ENCODE data around the gene PLAU. TPM values are rescaled to one million over a fixed set of nuclear protein-coding genes. Genes with fewer than 3 reads are reported as not detected.
"Not testable (repeated sequence)": the region's sequence is repeated elsewhere in the genome, so short reads cannot be mapped to it uniquely, and the experiment has no call there.

PLAU gene
- total RNA-seq, 1 donor from 2014 or later, result 54.8 TPM

DNA sequence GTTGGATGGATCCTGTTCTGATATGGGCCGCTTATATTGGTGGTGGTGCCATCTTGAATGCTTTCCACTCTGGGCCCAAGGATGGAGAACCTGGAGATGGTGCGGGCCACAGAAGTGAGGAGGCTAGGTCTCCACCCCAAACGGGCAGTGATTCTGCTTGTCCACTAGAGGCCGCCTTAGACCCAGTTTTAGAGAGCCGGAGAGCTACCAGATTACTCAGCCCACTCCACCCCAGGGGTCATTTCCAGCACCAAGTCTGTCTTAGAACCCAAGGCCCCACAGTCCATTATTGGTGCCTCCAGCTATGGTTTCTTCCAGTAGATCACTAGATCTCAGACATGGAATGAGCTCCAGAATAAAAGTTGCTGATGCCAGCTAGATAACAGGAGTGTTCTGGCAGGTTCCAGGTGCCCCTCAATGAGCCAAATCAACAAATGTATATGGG lies 24.8 kb upstream of the PLAU start:
- Mint-ChIP-seq H3K9me3 (ENCODE audit: low read depth) (no peaks in the 10 kb centered on the region), H3K27me3 (ENCODE audit: low read depth) (no peaks in the 10 kb centered on the region), H3K4me1 (ENCODE audit: low read depth) (peaks cover 50% of the 10 kb centered on the region)

DNA sequence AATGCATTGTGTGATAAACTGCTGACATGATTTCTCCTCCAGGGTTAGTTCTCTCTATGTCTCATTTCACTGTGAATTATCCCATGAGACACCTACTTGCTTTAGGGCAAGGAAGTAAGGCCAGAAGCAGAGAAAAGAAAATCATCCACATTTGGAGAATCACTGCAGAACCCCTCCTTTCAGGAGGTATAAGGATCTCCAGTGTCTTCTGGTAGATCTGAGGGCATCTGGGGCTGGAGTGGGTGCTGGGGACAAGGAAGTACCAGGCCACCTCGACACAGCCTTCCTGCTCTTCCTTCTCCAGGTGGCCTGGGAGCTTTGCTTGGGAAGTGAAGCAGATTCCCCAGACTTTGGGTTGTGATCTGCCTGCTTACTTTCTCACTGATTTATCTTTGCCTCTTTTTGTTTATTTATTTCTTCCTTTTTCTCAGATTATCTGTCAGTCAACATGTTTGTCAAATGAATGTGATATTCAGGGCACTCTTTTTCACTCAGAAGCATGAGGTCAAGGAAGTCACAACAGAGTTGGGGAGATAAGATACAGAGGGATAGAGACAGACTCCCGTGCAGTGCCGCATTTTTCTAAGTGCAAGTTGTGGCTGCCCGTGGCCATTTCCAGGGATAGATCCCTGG lies 24.2 kb upstream of the PLAU start:
- Mint-ChIP-seq H3K4me1 (ENCODE audit: low read depth) (peaks cover 56% of the 10 kb centered on the region), H3K27ac (ENCODE audit: unreplicated experiment) (peak overlapping the region; percentile 99), H3K4me3 (ENCODE audit: unreplicated experiment) (peak overlapping the region; percentile 53), H3K27me3 (ENCODE audit: low read depth) (no peaks in the 10 kb centered on the region), H3K9me3 (ENCODE audit: low read depth) (no peaks in the 10 kb centered on the region), H3K36me3 (ENCODE audit: low read depth) (no peaks in the 10 kb centered on the region)
- DNase-seq (ENCODE audit: low spot score), result no peak
- TF ChIP-seq CTCF (IDR thresholded peaks at IDR 0.05), result no peak

More for the DNA sequence above, 24.8 kb upstream of the PLAU start:
- Mint-ChIP-seq H3K4me3 (ENCODE audit: unreplicated experiment) (no peak overlapping the region), H3K36me3 (ENCODE audit: low read depth) (no peaks in the 10 kb centered on the region), H3K27ac (ENCODE audit: unreplicated experiment) (peak overlapping the region; percentile 99)
- TF ChIP-seq CTCF (IDR thresholded peaks at IDR 0.05), result peak; percentile 95
- DNase-seq (ENCODE audit: low spot score), result no peak

- no peaks in the 10 kb centered on the region for H3K9me3 Mint-ChIP-seq (ENCODE audit: low read depth)
- peak; percentile 37 for TF ChIP-seq CTCF (IDR thresholded peaks at IDR 0.05)
- H3K36me3 Mint-ChIP-seq (ENCODE audit: low read depth), result no peaks in the 10 kb centered on the region
- H3K27me3 Mint-ChIP-seq (ENCODE audit: low read depth), result no peaks in the 10 kb centered on the region
- DNase-seq (ENCODE audit: low spot score), result no peak
- H3K4me3 Mint-ChIP-seq (ENCODE audit: unreplicated experiment), result peak overlapping the region; percentile 53
- H3K4me1 Mint-ChIP-seq (ENCODE audit: low read depth), result peaks cover 61% of the 10 kb centered on the region
- peak overlapping the region; percentile 99 for H3K27ac Mint-ChIP-seq (ENCODE audit: unreplicated experiment)
Observed at GRCh38 chr10:73887294-73888039, 23.5 kb upstream of the PLAU start.

DNA sequence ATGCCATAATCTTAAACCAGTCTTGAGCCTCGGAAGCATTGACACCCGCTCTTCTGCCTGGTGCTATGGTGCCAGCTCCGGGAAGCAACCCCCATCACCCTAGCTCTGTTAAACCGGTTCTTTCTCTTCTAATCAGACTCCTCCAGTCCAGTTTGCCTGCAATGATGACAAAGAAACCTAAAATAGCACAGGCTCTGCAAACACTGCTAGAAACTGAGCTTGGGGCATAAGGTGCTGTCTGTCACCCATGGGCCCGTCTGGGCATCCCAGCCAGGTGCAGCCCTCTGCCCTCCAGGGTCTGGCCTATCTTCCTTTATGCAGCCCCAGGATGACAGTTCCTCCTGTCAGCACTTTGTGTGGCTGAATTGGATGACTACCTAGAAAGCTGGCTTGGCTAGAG lies 22.4 kb upstream of the PLAU start:
- no peaks in the 10 kb centered on the region for H3K9me3 Mint-ChIP-seq (ENCODE audit: low read depth)
- H3K27me3 Mint-ChIP-seq (ENCODE audit: low read depth), result no peaks in the 10 kb centered on the region
- DNase-seq (ENCODE audit: low spot score), result no peak
- H3K36me3 Mint-ChIP-seq (ENCODE audit: low read depth), result no peaks in the 10 kb centered on the region
- H3K27ac Mint-ChIP-seq (ENCODE audit: unreplicated experiment), result peak overlapping the region; percentile 99
- H3K4me3 Mint-ChIP-seq (ENCODE audit: unreplicated experiment), result peak overlapping the region; percentile 19
- H3K4me1 Mint-ChIP-seq (ENCODE audit: low read depth), result peaks cover 71% of the 10 kb centered on the region
- TF ChIP-seq CTCF (IDR thresholded peaks at IDR 0.05), result no peak

GRCh38 chr10:73889014-73889413 lies 21.9 kb upstream of the PLAU start:
- Mint-ChIP-seq H3K4me3 (ENCODE audit: unreplicated experiment) (peak overlapping the region; percentile 19), H3K36me3 (ENCODE audit: low read depth) (no peaks in the 10 kb centered on the region), H3K9me3 (ENCODE audit: low read depth) (no peaks in the 10 kb centered on the region), H3K4me1 (ENCODE audit: low read depth) (peaks cover 76% of the 10 kb centered on the region), H3K27me3 (ENCODE audit: low read depth) (no peaks in the 10 kb centered on the region), H3K27ac (ENCODE audit: unreplicated experiment) (peak overlapping the region; percentile 99)
- no peak for DNase-seq (ENCODE audit: low spot score)
- no peak for TF ChIP-seq CTCF (IDR thresholded peaks at IDR 0.05)

DNA sequence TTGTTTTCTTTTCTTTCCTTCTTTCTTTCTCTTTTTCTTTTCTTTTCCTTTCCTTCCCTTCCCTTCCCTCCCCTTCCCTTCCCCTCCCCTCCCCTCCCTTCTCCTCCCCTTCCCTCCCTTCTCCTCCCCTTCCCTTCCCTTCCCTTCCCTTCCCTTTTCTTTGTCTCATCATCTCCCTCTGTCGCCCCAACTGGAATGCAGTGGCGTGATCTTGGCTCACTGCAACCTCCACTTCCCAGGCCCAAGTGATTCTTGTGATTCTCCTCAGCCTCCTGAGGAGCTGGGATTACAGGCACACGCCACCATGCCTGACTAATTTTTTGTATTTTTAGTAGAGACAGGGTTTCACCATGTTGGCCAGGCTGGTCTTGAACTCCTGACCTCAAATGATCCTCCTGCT lies 21.5 kb upstream of the PLAU start:
- not testable (repeated sequence) for H3K36me3 Mint-ChIP-seq (ENCODE audit: low read depth); H3K9me3 Mint-ChIP-seq (ENCODE audit: low read depth); DNase-seq (ENCODE audit: low spot score); H3K4me3 Mint-ChIP-seq (ENCODE audit: unreplicated experiment); H3K27me3 Mint-ChIP-seq (ENCODE audit: low read depth)
- Mint-ChIP-seq H3K27ac (ENCODE audit: unreplicated experiment) (peak overlapping the region; percentile 99), H3K4me1 (ENCODE audit: low read depth) (peaks cover 80% of the 10 kb centered on the region)
